Endothelial cell of umbilical vein (primary cell): ENCODE data around the gene MAX. TPM values are rescaled to one million over a fixed set of nuclear protein-coding genes. Genes with fewer than 3 reads are reported as not detected.

ENCODE experiments used
- BruUV-seq: library from RNA; stranded (reverse); fragments of 400-500 nt; replicated peaks from 2 replicates; lab custom pipeline; 2021; lab: Mats Ljungman, UMichigan
- CTCF ChIA-PET: fragments of 300-600, 350-600 bp; sonication (Branson Sonifier 250); formaldehyde crosslinking; loops from one replicate; lab custom pipeline; 2021; ENCODE audit warnings: antibody characterized with exemption, inconsistent platforms; lab: Charles Lee
- POLR2A ChIA-PET: fragments of 300-600, 350-600 bp; sonication (Branson Sonifier 250); formaldehyde crosslinking; loops from one replicate; lab custom pipeline; 2021; ENCODE audit warnings: antibody characterized with exemption, inconsistent platforms; lab: Charles Lee
- DNase-seq: peaks from one replicate; pipeline ENCODE4 v3.0.0-alpha.2; 2011; ENCODE audit warnings: low read depth, low spot score
- FAIRE-seq: peaks from 2 replicates; lab custom pipeline; 2011; peaks lifted over from hg19 to GRCh38; lab: Jason Lieb, UNC
- H2AFZ ChIP-seq: 2 replicates; pipeline ENCODE4 v1.6.0; 2012; ENCODE audit warnings: low read depth, low read length, control low read depth, inconsistent platforms
- H3K27ac ChIP-seq: 2 replicates; pipeline ENCODE4 v1.5.1; 2011; ENCODE audit warnings: low read depth, mild to moderate bottlenecking, control low read depth, low read length, moderate library complexity; ENCODE audit not compliant: insufficient read depth
- H3K27me3 ChIP-seq, 2 experiments: 2 replicates each; pipeline versions ENCODE4 v1.6.0 to v1.6.1; 2011; ENCODE audit warnings: low read length in 2 of 2, mixed read lengths in 1 of 2; ENCODE audit not compliant: control insufficient read depth in 2 of 2, insufficient read depth in 2 of 2
- H3K36me3 ChIP-seq, 2 experiments: 2 replicates in 1 of 2; 3 replicates in 1 of 2; pipeline ENCODE4 v1.5.1; 2011; ENCODE audit warnings: low read length in 2 of 2, mild to moderate bottlenecking in 1 of 2, moderate library complexity in 1 of 2; ENCODE audit not compliant: control insufficient read depth in 2 of 2, insufficient read depth in 2 of 2; ENCODE audit errors: extremely low read depth in 1 of 2
- H3K4me1 ChIP-seq: 3 replicates; pipeline ENCODE4 v1.5.1; 2011; ENCODE audit warnings: mild to moderate bottlenecking, low read length; ENCODE audit not compliant: control insufficient read depth, insufficient read depth; ENCODE audit errors: extremely low read depth
- H3K4me2 ChIP-seq: 2 replicates; pipeline ENCODE4 v1.6.1; 2011; ENCODE audit warnings: low read length, control low read depth, mixed read lengths; ENCODE audit not compliant: insufficient read depth
- H3K4me3 ChIP-seq, 3 experiments: fragments of 200-600 bp in 1 of 3; sonication (generic), shearing (Covaris generic) in 1 of 3; replicated peaks in 1 of 3; 2 replicates each; pipeline ENCODE4 v1.5.1; 2011 to 2016; ENCODE audit warnings: control low read depth in 3 of 3, low read length in 3 of 3, mild to moderate bottlenecking in 2 of 3, inconsistent platforms in 1 of 3, low read depth in 1 of 3, moderate library complexity in 1 of 3; ENCODE audit not compliant: insufficient read depth in 1 of 3
- H3K79me2 ChIP-seq: 2 replicates; pipeline ENCODE4 v1.6.0; 2012; ENCODE audit warnings: low read length, inconsistent platforms; ENCODE audit not compliant: control insufficient read depth, insufficient read depth
- H3K9ac ChIP-seq: replicated peaks from 2 replicates; pipeline ENCODE3; 2011; ENCODE audit warnings: low read length, control low read depth; ENCODE audit not compliant: insufficient read depth; ENCODE audit errors: extremely low read depth
- H3K9me1 ChIP-seq: replicated peaks from 3 replicates; pipeline ENCODE4 v1.6.0; 2011; ENCODE audit warnings: mild to moderate bottlenecking, low read length; ENCODE audit not compliant: control insufficient read depth, insufficient read depth; ENCODE audit errors: extremely low read depth
- H3K9me3 ChIP-seq: replicated peaks from 2 replicates; pipeline ENCODE4 v1.5.1; 2012; ENCODE audit warnings: low read length, inconsistent platforms; ENCODE audit not compliant: control insufficient read depth, insufficient read depth
- H4K20me1 ChIP-seq: replicated peaks from 2 replicates; pipeline ENCODE3; 2011; ENCODE audit warnings: mild to moderate bottlenecking, low read length; ENCODE audit not compliant: control insufficient read depth, insufficient read depth; ENCODE audit errors: extremely low read depth
- CTCF ChIP-seq, 2 donors: IDR thresholded peaks; 1 replicate in 1 of 2; 2 replicates in 1 of 2; pipeline ENCODE4 v1.5.1; 2011; ENCODE audit warnings: low read length in 2 of 2, mild to moderate bottlenecking in 2 of 2, moderate library complexity in 2 of 2, control low read depth in 1 of 2, inconsistent platforms in 1 of 2, low read depth in 1 of 2; ENCODE audit not compliant: insufficient read depth in 1 of 2; ENCODE audit errors: extremely low read depth in 1 of 2
- EZH2 ChIP-seq: IDR thresholded peaks from 2 replicates; pipeline ENCODE4 v1.6.1; 2012; ENCODE audit warnings: borderline replicate concordance, low read depth, mild to moderate bottlenecking, moderate library complexity, low read length, inconsistent platforms; ENCODE audit not compliant: severe bottlenecking
- FOS ChIP-seq: IDR thresholded peaks from 2 replicates; pipeline ENCODE4 v1.6.1; 2011; ENCODE audit warnings: mild to moderate bottlenecking, low read length, moderate library complexity, borderline replicate concordance; ENCODE audit not compliant: insufficient read depth
- GATA2 ChIP-seq: IDR thresholded peaks from 2 replicates; pipeline ENCODE4 v1.7.0; 2011; ENCODE audit warnings: low read depth, mild to moderate bottlenecking, moderate library complexity, mixed read lengths, low read length; ENCODE audit not compliant: insufficient read length, insufficient read depth
- JUN ChIP-seq: IDR thresholded peaks from 2 replicates; pipeline ENCODE4 v1.6.1; 2011; ENCODE audit warnings: borderline replicate concordance, low read depth; ENCODE audit not compliant: insufficient read length, insufficient read depth
- MAX ChIP-seq: IDR thresholded peaks from 2 replicates; pipeline ENCODE4 v1.6.1; 2011; ENCODE audit not compliant: insufficient read depth, insufficient read length
- MYC ChIP-seq: IDR thresholded peaks from one replicate; pipeline ENCODE4 v1.6.1; 2011; ENCODE audit warnings: mild to moderate bottlenecking, low read depth, low read length
- POLR2A ChIP-seq: IDR thresholded peaks from 2 replicates; pipeline ENCODE4 v1.6.1; 2012; ENCODE audit warnings: low read depth, mild to moderate bottlenecking, control low read depth, low read length
- POLR2AphosphoS5 ChIP-seq: IDR thresholded peaks from 2 replicates; pipeline ENCODE4 v1.6.1; 2012; ENCODE audit warnings: low read depth, mild to moderate bottlenecking, control low read depth, low read length, moderate library complexity; ENCODE audit not compliant: insufficient read depth
- dilution Hi-C: fragments of 300-500 bp; cut with MboI; formaldehyde crosslinking; loops from one replicate; pipeline ENCODE4 v1.15.0; 2019; ENCODE audit warnings: low sequenced_read_pairs; ENCODE audit not compliant: extremely low pct_ligation_motif_present
- intact Hi-C: fragments of 100-400 bp; cut with micrococcal nuclease; formaldehyde crosslinking; loops from one replicate; pipeline ENCODE4 v1.10.0; 2022
- polyA plus RNA-seq, 4 experiments: library from polyadenylated mRNA; depleted of rRNA in 3 of 4; stranded (reverse) in 3 of 4; unstranded in 1 of 4; fragments of >200 nt; gene quantifications; 2 replicates each; pipeline versions ENCODE4 v1.2.1 to v1.2.3, GENCODE V29; 2011 to 2012; ENCODE audit warnings: missing spikeins in 1 of 4
- total RNA-seq: library from RNA; stranded (reverse); gene quantifications from 2 replicates; pipeline ENCODE4 v1.2.3, GENCODE V29; 2021

The MAX gene
- total and polyA plus RNA-seq, 2 donors (not counting 3 experiments of a cell fraction or from before 2014, with no cell fraction given), result 70.1 to 79.5 TPM

GRCh38 chr14:65033181-65033580 lies 69.1 kb downstream of the MAX start:
- no peak overlapping the region for H3K9ac ChIP-seq
- no peak overlapping the region for H2AFZ ChIP-seq
- H3K36me3 ChIP-seq, result peaks cover 0 to 2% of the 10 kb centered on the region in 2 experiments
- POLR2A ChIA-PET, result no interaction called here
- H3K27ac ChIP-seq, result no peak overlapping the region
- DNase-seq (peak; percentile 29), FAIRE-seq (no peak)
- H3K4me1 ChIP-seq, result peaks cover 5% of the 10 kb centered on the region
- no peaks in the 10 kb centered on the region for H4K20me1 ChIP-seq
- no peaks in the 10 kb centered on the region for H3K27me3 ChIP-seq
- TF ChIP-seq FOS, result no peak
- no peak for TF ChIP-seq JUN
- TF ChIP-seq CTCF (IDR thresholded peaks at IDR 0.05; ENCODE audit: extremely low read depth in 1 of 2, insufficient read depth in 1 of 2, low read depth in 1 of 2, low read length in 2 of 2), result no peak
- TF ChIP-seq MAX, result no peak
- no peak for TF ChIP-seq POLR2A
- no peak for TF ChIP-seq EZH2
- no peak for TF ChIP-seq POLR2AphosphoS5
- TF ChIP-seq GATA2, result no peak
- no peak for TF ChIP-seq MYC
- CTCF ChIA-PET, result interaction anchor here (1.5 kb wide), 1 partner anchor 35 kb away, joined by 3 read pairs; no protein-coding TSS in a partner anchor
- no TSS peak for BruUV-seq
- H3K4me3 ChIP-seq, result no peak overlapping the region
- no peaks in the 10 kb centered on the region for H3K9me1 ChIP-seq
- intact Hi-C loops, result no loop called here
- no peaks in the 10 kb centered on the region for H3K9me3 ChIP-seq
- no peaks in the 10 kb centered on the region for H3K79me2 ChIP-seq
- dilution Hi-C loops, result no loop called here
- no peak overlapping the region for H3K4me2 ChIP-seq
